Keratinocyte (primary cell): Measurements from ENCODE around the gene GNB4. TPM values are rescaled to one million over a fixed set of nuclear protein-coding genes. Genes with fewer than 3 reads are reported as not detected.

ENCODE experiments used
- DNase-seq: peaks from one replicate; pipeline ENCODE4 v3.0.0-alpha.2; 2011; ENCODE audit warnings: low read depth, missing footprints, low spot score
- FAIRE-seq: peaks from 2 replicates; lab custom pipeline; 2011; peaks lifted over from hg19 to GRCh38; lab: Jason Lieb, UNC
- H2AFZ ChIP-seq: 2 replicates; pipeline ENCODE4 v1.6.0; 2012; ENCODE audit warnings: low read length, control low read depth, inconsistent platforms; ENCODE audit not compliant: control insufficient read depth
- H3K27ac ChIP-seq: 2 replicates; pipeline ENCODE4 v1.5.1; 2011; ENCODE audit warnings: low read length; ENCODE audit not compliant: control insufficient read depth, insufficient read depth
- H3K27me3 ChIP-seq: 3 replicates; pipeline ENCODE4 v1.6.0; 2011; ENCODE audit warnings: low read length; ENCODE audit not compliant: control insufficient read depth, insufficient read depth; ENCODE audit errors: extremely low read depth
- H3K36me3 ChIP-seq, 2 experiments: 2 replicates in 1 of 2; 3 replicates in 1 of 2; pipeline ENCODE4 v1.5.1; 2011; ENCODE audit warnings: low read length in 2 of 2, mild to moderate bottlenecking in 1 of 2; ENCODE audit not compliant: control insufficient read depth in 2 of 2, insufficient read depth in 2 of 2; ENCODE audit errors: extremely low read depth in 1 of 2
- H3K4me1 ChIP-seq: 3 replicates; pipeline ENCODE4 v1.5.1; 2011; ENCODE audit warnings: low read length; ENCODE audit not compliant: control insufficient read depth, insufficient read depth; ENCODE audit errors: extremely low read depth
- H3K4me2 ChIP-seq: 3 replicates; pipeline ENCODE4 v1.6.0; 2011; ENCODE audit warnings: low read depth, low read length; ENCODE audit not compliant: control insufficient read depth, insufficient read depth; ENCODE audit errors: extremely low read depth
- H3K4me3 ChIP-seq, 3 experiments: fragments of 200-600 bp in 1 of 3; sonication (generic) in 1 of 3; 2 replicates in 2 of 3; 3 replicates in 1 of 3; pipeline ENCODE4 v1.5.1; 2011 to 2016; ENCODE audit warnings: low read length in 3 of 3, mild to moderate bottlenecking in 3 of 3, control low read depth in 2 of 3, inconsistent platforms in 1 of 3, low read depth in 1 of 3, mixed read lengths in 1 of 3, mixed run types in 1 of 3, moderate library complexity in 1 of 3; ENCODE audit not compliant: control insufficient read depth in 2 of 3, insufficient read depth in 2 of 3; ENCODE audit errors: extremely low read depth in 1 of 3
- H3K79me2 ChIP-seq: 2 replicates; pipeline ENCODE4 v1.6.0; 2012; ENCODE audit warnings: low read length; ENCODE audit not compliant: control insufficient read depth, insufficient read depth
- H3K9ac ChIP-seq: 3 replicates; pipeline ENCODE4 v1.6.0; 2011; ENCODE audit warnings: low read length; ENCODE audit not compliant: control insufficient read depth, insufficient read depth; ENCODE audit errors: extremely low read depth
- H3K9me1 ChIP-seq: 3 replicates; pipeline ENCODE4 v1.6.0; 2011; ENCODE audit warnings: low read length; ENCODE audit not compliant: control insufficient read depth, insufficient read depth; ENCODE audit errors: extremely low read depth
- H3K9me3 ChIP-seq: 2 replicates; pipeline ENCODE4 v1.5.1; 2012; ENCODE audit warnings: low read depth, low read length; ENCODE audit not compliant: control insufficient read depth
- H4K20me1 ChIP-seq: 3 replicates; pipeline ENCODE4 v1.6.0; 2011; ENCODE audit warnings: low read length; ENCODE audit not compliant: control insufficient read depth, insufficient read depth; ENCODE audit errors: extremely low read depth
- EZH2 ChIP-seq: IDR thresholded peaks from one replicate; pipeline ENCODE4 v1.6.1; 2012; ENCODE audit warnings: inconsistent platforms, mild to moderate bottlenecking, low read length, moderate library complexity
- dilution Hi-C: fragments of 300-500 bp; cut with MboI; formaldehyde crosslinking; loops from one replicate; pipeline ENCODE4 v1.7.0; 2020; ENCODE audit warnings: low sequenced_read_pairs; ENCODE audit not compliant: extremely low pct_ligation_motif_present
- polyA plus RNA-seq, 5 experiments: library from polyadenylated mRNA; depleted of rRNA in 3 of 5; stranded (reverse) in 3 of 5; stranded (forward) in 1 of 5; unstranded in 1 of 5; fragments of >200 nt; gene quantifications; 1 replicate in 1 of 5; 2 replicates in 3 of 5; 3 replicates in 1 of 5; pipeline versions ENCODE4 v1.2.1 to v1.2.3, GENCODE V29; 2011 to 2012; ENCODE audit warnings: missing spikeins in 2 of 5, low read depth in 1 of 5, low replicate concordance in 1 of 5
- TF ChIP-seq, protein P1 (sequence below), 3 experiments: IDR thresholded peaks in 1 of 3; conservative IDR thresholded peaks in 1 of 3; optimal IDR thresholded peaks in 1 of 3; 2 replicates in 2 of 3; 3 replicates in 1 of 3; pipeline versions ENCODE3 to v1.5.1; 2011; ENCODE audit warnings: low read length in 3 of 3, mild to moderate bottlenecking in 3 of 3, moderate library complexity in 2 of 3, control low read depth in 1 of 3, inconsistent platforms in 1 of 3; ENCODE audit not compliant: insufficient read depth in 2 of 3; ENCODE audit errors: extremely low read depth in 1 of 3

Gene GNB4
- polyA plus RNA-seq, 1 donor (not counting 4 experiments of a cell fraction or from before 2014, with no cell fraction given), result 51.1 TPM

GRCh38 chr3:179449636-179450035 is 1.6 kb downstream of the GNB4 start:
- Histone ChIP-seq H3K4me1 (peaks cover 24% of the 10 kb centered on the region), H3K4me3 (peak overlapping the region; percentile 66 to 97 (median 86)), H3K9me1 (no peaks in the 10 kb centered on the region), H3K9ac (peak overlapping the region; percentile 86), H4K20me1 (no peaks in the 10 kb centered on the region), H3K79me2 (peaks cover 60% of the 10 kb centered on the region), H3K27me3 (no peaks in the 10 kb centered on the region), H3K4me2 (peak overlapping the region; percentile 72), H3K9me3 (no peaks in the 10 kb centered on the region), H2AFZ (no peak overlapping the region), H3K36me3 (peaks cover 0 to 5% of the 10 kb centered on the region in 2 experiments), H3K27ac (peak overlapping the region; percentile 75)
- TF ChIP-seq, protein P1, sequence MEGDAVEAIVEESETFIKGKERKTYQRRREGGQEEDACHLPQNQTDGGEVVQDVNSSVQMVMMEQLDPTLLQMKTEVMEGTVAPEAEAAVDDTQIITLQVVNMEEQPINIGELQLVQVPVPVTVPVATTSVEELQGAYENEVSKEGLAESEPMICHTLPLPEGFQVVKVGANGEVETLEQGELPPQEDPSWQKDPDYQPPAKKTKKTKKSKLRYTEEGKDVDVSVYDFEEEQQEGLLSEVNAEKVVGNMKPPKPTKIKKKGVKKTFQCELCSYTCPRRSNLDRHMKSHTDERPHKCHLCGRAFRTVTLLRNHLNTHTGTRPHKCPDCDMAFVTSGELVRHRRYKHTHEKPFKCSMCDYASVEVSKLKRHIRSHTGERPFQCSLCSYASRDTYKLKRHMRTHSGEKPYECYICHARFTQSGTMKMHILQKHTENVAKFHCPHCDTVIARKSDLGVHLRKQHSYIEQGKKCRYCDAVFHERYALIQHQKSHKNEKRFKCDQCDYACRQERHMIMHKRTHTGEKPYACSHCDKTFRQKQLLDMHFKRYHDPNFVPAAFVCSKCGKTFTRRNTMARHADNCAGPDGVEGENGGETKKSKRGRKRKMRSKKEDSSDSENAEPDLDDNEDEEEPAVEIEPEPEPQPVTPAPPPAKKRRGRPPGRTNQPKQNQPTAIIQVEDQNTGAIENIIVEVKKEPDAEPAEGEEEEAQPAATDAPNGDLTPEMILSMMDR (optimal IDR thresholded peaks at IDR 0.05 in 1 of 3, IDR thresholded peaks at IDR 0.05 in 1 of 3, conservative IDR thresholded peaks at IDR 0.05 in 1 of 3; ENCODE audit: extremely low read depth in 1 of 3, insufficient read depth in 2 of 3, low read length in 3 of 3), result no peak
- TF ChIP-seq EZH2, result no peak
- dilution Hi-C loops, result no loop called here
- no peak for FAIRE-seq
- DNase-seq, result no peak

GRCh38 chr3:179447251-179447650 is 4.0 kb downstream of the GNB4 start:
- Histone ChIP-seq H3K9me3 (no peaks in the 10 kb centered on the region), H3K9ac (no peak overlapping the region), H3K79me2 (peaks cover 80% of the 10 kb centered on the region), H3K27me3 (no peaks in the 10 kb centered on the region), H3K4me1 (peaks cover 19% of the 10 kb centered on the region), H2AFZ (no peak overlapping the region), H3K4me2 (no peak overlapping the region), H3K9me1 (no peaks in the 10 kb centered on the region), H3K4me3 (no peak overlapping the region), H3K36me3 (peaks cover 0 to 5% of the 10 kb centered on the region in 2 experiments), H4K20me1 (no peaks in the 10 kb centered on the region), H3K27ac (no peak overlapping the region)
- no peak for TF ChIP-seq EZH2
- TF ChIP-seq, protein P1 (optimal IDR thresholded peaks at IDR 0.05 in 1 of 3, IDR thresholded peaks at IDR 0.05 in 1 of 3, conservative IDR thresholded peaks at IDR 0.05 in 1 of 3; ENCODE audit: extremely low read depth in 1 of 3, insufficient read depth in 2 of 3, low read length in 3 of 3), result no peak
- no peak for FAIRE-seq
- no peak for DNase-seq
- dilution Hi-C loops, result no loop called here
